ENCODE measurements around the gene SOX6.

Gene SOX6

DNA sequence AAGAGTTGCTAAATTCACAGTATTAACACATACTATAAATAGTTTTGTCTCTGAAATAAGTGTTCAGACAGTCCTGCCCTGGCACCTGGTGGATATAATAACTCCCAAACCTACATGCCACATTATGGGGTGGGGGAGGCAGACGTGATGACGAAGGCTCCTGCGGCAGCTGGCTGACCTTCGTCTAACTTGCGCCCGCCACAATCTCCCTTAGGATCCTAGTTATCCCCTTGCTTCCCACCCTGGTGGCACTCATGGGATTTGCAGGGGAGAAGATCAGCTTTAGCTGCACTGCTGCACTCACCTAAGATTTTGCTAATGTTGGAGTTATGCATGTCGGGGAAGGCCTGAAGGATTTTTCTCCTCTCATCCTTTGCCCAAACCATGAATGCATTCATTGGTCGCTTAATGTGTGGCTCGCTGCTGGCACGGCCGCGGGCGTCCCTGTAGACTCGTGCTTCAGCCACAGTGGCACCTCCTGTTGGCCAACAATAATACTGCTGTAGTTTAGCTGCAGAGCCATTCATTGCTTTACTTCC, 367.6 kb downstream of the SOX6 start:
- TF ChIP-seq, protein P1, sequence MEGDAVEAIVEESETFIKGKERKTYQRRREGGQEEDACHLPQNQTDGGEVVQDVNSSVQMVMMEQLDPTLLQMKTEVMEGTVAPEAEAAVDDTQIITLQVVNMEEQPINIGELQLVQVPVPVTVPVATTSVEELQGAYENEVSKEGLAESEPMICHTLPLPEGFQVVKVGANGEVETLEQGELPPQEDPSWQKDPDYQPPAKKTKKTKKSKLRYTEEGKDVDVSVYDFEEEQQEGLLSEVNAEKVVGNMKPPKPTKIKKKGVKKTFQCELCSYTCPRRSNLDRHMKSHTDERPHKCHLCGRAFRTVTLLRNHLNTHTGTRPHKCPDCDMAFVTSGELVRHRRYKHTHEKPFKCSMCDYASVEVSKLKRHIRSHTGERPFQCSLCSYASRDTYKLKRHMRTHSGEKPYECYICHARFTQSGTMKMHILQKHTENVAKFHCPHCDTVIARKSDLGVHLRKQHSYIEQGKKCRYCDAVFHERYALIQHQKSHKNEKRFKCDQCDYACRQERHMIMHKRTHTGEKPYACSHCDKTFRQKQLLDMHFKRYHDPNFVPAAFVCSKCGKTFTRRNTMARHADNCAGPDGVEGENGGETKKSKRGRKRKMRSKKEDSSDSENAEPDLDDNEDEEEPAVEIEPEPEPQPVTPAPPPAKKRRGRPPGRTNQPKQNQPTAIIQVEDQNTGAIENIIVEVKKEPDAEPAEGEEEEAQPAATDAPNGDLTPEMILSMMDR (conservative IDR thresholded peaks at IDR 0.05; ENCODE audit: low read length): peak; percentile 17; the same call in 1 of the 2 replicates
- no peak for DNase-seq (ENCODE audit: low read depth)
- H3K4me3 ChIP-seq (ENCODE audit: low read length): no peak overlapping the region

DNA sequence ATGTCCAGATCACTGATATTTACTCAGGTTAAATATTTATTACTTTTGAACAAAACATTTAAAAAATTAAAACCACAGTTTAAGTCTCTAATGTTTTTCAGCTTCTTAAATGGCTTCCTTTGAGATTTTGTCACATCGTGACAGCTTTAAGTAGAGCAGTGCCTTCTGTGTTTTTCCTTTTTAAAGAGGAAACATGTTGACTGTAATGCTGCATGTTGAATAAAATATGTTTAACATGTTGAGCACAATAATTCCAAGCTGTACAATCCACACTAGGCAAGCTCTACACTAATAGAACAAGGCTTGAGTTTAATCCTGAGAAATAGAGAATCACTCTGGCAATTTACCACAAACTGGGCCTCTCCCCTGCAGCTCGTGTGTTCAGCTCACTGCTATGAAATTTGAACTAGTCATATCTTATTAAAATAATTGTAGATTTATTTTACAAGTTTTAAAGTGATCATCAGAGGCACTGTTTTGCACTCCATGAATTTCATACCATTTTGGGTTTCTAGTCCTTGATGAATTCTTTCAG, 368.3 kb downstream of the SOX6 start:
- H3K4me3 ChIP-seq (ENCODE audit: low read length): no peak overlapping the region
- TF ChIP-seq, protein P1 (conservative IDR thresholded peaks at IDR 0.05; ENCODE audit: low read length): no peak
- DNase-seq (ENCODE audit: low read depth): no peak

DNA sequence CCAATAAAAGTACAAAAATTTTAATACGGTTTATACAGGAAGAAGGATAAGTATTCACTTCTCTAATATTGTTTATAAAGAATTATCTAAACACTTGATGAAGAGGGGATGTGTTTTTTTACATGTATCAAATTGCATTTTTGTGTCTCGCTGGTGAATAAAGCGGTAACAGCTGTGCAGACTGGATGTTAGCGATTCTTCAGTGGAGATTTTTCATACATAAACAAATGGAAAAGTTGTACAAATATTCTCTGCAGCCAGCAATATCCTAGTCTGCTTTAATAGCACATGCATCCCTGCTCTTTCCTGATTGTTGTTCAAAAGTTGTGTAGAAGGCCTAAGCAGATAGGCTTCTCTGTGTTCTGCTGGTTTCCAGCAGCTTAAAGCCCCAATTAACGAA, 369.3 kb downstream of the SOX6 start:
- DNase-seq (ENCODE audit: low read depth): no peak
- H3K4me3 ChIP-seq (ENCODE audit: low read length): no peak overlapping the region
- TF ChIP-seq, protein P1 (conservative IDR thresholded peaks at IDR 0.05; ENCODE audit: low read length): no peak

DNA sequence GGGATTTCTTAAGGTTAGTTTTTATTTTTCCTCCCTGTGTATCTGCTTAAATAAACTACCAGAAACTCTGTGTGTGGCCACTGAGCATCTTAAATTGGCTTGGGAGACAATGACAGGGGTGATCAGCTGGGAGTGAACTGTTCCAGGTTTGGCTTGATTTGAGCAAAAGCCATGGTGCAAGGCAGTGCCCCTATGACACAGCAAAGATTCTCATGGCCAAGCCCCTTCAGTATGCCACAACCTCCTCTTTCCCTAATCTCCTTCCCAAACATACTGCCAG, 370.5 kb downstream of the SOX6 start:
- TF ChIP-seq, protein P1 (conservative IDR thresholded peaks at IDR 0.05; ENCODE audit: low read length): no peak
- DNase-seq (ENCODE audit: low read depth): no peak
- no peak overlapping the region for H3K4me3 ChIP-seq (ENCODE audit: low read length)

DNA sequence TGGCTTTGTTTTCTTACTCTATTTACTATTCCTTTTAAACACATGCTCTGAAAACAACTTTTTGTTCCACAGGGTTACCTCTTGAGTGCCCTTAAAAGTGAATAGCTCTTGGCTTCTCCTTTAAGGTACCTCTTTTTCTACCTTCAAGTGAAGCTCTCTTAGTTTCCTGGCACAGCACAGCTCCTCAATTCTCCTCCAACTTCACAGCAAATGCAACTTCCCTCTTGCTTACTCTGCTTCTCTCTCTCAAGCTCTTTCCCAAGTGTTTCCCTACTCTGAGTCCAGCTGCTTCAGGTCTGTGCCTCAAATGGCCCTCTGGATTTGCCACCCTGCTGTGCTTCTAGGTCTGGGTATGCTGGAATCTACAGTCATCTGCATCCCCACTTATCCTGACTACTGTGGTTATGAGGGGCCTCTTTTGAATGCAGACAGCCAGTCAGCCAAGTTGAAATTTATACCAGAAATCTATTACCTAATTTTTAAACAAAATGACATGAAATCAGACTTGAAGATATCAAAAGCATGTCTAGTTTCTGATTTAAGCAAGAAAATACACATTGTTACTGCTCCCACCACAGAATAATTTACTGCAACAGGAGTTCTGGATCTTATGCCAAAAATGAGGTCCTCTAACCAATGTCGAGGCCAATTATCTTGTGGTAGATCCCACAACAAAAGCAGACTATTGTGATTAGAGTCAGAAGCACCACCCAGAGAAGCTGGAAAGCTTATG, 371.1 kb downstream of the SOX6 start:
- H3K4me3 ChIP-seq (ENCODE audit: low read length): no peak overlapping the region
- TF ChIP-seq, protein P1 (conservative IDR thresholded peaks at IDR 0.05; ENCODE audit: low read length): no peak
- peak; percentile 3 for DNase-seq (ENCODE audit: low read depth)

DNA sequence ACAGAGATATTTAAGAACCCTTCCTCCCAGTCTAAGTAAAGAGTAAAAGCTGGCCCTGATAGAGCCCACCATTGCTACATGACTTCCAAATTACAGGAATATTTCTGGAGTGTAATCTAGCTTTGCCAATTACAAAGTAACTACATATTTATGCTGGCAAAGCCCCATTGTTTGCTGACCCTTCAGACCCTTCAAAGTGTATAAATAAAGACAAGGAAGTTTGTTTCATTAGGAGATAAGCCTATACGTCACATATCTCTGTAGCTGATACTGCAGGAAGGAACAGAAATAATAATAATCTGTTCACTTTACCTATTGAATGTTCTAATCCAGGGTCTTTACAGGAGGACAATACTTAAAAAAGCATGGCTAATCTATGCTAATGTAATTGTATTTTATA, 375.1 kb downstream of the SOX6 start:
- TF ChIP-seq, protein P1 (conservative IDR thresholded peaks at IDR 0.05; ENCODE audit: low read length): no peak
- no peak overlapping the region for H3K4me3 ChIP-seq (ENCODE audit: low read length)
- no peak for DNase-seq (ENCODE audit: low read depth)

DNA sequence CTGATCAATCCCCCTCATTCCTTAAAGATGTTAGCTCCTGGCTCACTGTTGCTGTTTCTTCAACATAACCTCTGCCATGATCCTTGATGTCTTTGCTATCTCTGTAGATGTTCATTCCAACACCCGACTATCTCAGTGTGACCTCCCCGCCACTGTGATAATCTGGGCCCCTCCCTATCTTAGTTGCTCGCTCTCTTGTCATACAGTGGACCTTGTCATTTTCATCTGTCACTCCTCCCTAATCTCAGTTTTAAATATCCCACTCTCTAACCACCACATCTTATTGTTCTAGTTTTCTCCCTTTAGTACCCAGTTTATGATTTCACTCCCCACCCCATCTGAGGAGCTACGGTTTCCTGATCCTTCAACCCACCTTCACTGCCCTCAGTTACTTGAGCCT, 379.2 kb downstream of the SOX6 start:
- no peak for DNase-seq (ENCODE audit: low read depth)
- H3K4me3 ChIP-seq (ENCODE audit: low read length): no peak overlapping the region
- TF ChIP-seq, protein P1 (conservative IDR thresholded peaks at IDR 0.05; ENCODE audit: low read length): no peak
